ENCODE data around the gene RECK. TPM values are rescaled to one million over a fixed set of nuclear protein-coding genes. Genes with fewer than 3 reads are reported as not detected.
"Not testable (repeated sequence)": the region's sequence is repeated elsewhere in the genome, so short reads cannot be mapped to it uniquely, and the experiment has no call there.

Gene RECK
- total and polyA plus RNA-seq, 2 experiments from 2014 or later: 8.5 to 11.1 TPM

GRCh38 chr9:36082931-36083330 is 46.2 kb downstream of the RECK start:
- H3K4me1 ChIP-seq (ENCODE audit: low read depth): no peaks in the 10 kb centered on the region
- H3K9me3 ChIP-seq (ENCODE audit: low read depth): no peaks in the 10 kb centered on the region
- DNase-seq (ENCODE audit: low read depth in 1 of 2, low spot score in 1 of 2): no peak
- TF ChIP-seq CTCF (IDR thresholded peaks at IDR 0.05; ENCODE audit: low read depth, low read length): no peak
- H3K27me3 ChIP-seq: no peaks in the 10 kb centered on the region
- no peak overlapping the region for H3K4me3 ChIP-seq
- H3K27ac ChIP-seq: no peak overlapping the region
- H3K36me3 ChIP-seq: peaks cover 8% of the 10 kb centered on the region

GRCh38 chr9:36086442-36086841 is 49.7 kb downstream of the RECK start:
- DNase-seq (ENCODE audit: low read depth in 1 of 2, low spot score in 1 of 2): no peak
- Histone ChIP-seq H3K4me1 (ENCODE audit: low read depth) (peaks cover 6% of the 10 kb centered on the region), H3K36me3 (peaks cover 8% of the 10 kb centered on the region), H3K9me3 (ENCODE audit: low read depth) (no peaks in the 10 kb centered on the region), H3K27ac (no peak overlapping the region), H3K27me3 (no peaks in the 10 kb centered on the region), H3K4me3 (no peak overlapping the region)
- TF ChIP-seq CTCF (IDR thresholded peaks at IDR 0.05; ENCODE audit: low read depth, low read length): no peak

GRCh38 chr9:36087054-36087453 is 50.3 kb downstream of the RECK start:
- H3K4me3 ChIP-seq; H3K9me3 ChIP-seq (ENCODE audit: low read depth); H3K27me3 ChIP-seq; H3K27ac ChIP-seq; H3K36me3 ChIP-seq; DNase-seq (ENCODE audit: low read depth in 1 of 2, low spot score in 1 of 2); H3K4me1 ChIP-seq (ENCODE audit: low read depth): not testable (repeated sequence)

GRCh38 chr9:36088020-36088419 is 51.3 kb downstream of the RECK start:
- DNase-seq (ENCODE audit: low read depth in 1 of 2, low spot score in 1 of 2): no peak
- H3K4me1 ChIP-seq (ENCODE audit: low read depth): peaks cover 7% of the 10 kb centered on the region
- no peaks in the 10 kb centered on the region for H3K9me3 ChIP-seq (ENCODE audit: low read depth)
- H3K36me3 ChIP-seq: peaks cover 8% of the 10 kb centered on the region
- H3K27me3 ChIP-seq: no peaks in the 10 kb centered on the region
- H3K27ac ChIP-seq: no peak overlapping the region
- no peak for TF ChIP-seq CTCF (IDR thresholded peaks at IDR 0.05; ENCODE audit: low read depth, low read length)
- H3K4me3 ChIP-seq: no peak overlapping the region

- no peaks in the 10 kb centered on the region for H3K9me3 ChIP-seq (ENCODE audit: low read depth)
- peak; percentile 25 to 73 for DNase-seq (ENCODE audit: low read depth in 1 of 2, low spot score in 1 of 2)
- TF ChIP-seq CTCF (IDR thresholded peaks at IDR 0.05; ENCODE audit: low read depth, low read length): no peak
- H3K27ac ChIP-seq: peak overlapping the region; percentile 60
- H3K4me1 ChIP-seq (ENCODE audit: low read depth): peaks cover 7% of the 10 kb centered on the region
- no peaks in the 10 kb centered on the region for H3K27me3 ChIP-seq
- no peaks in the 10 kb centered on the region for H3K36me3 ChIP-seq
- no peak overlapping the region for H3K4me3 ChIP-seq
Measured at GRCh38 chr9:36091026-36091953, 54.6 kb downstream of the RECK start.

- no peak for DNase-seq (ENCODE audit: low read depth in 1 of 2, low spot score in 1 of 2)
- TF ChIP-seq CTCF (IDR thresholded peaks at IDR 0.05; ENCODE audit: low read depth, low read length): no peak
- Histone ChIP-seq H3K4me3 (no peak overlapping the region), H3K9me3 (ENCODE audit: low read depth) (no peaks in the 10 kb centered on the region), H3K27me3 (no peaks in the 10 kb centered on the region), H3K36me3 (no peaks in the 10 kb centered on the region), H3K4me1 (ENCODE audit: low read depth) (peaks cover 7% of the 10 kb centered on the region), H3K27ac (peak overlapping the region; percentile 60)
Measured at GRCh38 chr9:36092014-36092413, 55.3 kb downstream of the RECK start.

All from cardiac muscle cell (in vitro differentiated cells and primary cell).